ENCODE results near the gene FOXE3.

DNA sequence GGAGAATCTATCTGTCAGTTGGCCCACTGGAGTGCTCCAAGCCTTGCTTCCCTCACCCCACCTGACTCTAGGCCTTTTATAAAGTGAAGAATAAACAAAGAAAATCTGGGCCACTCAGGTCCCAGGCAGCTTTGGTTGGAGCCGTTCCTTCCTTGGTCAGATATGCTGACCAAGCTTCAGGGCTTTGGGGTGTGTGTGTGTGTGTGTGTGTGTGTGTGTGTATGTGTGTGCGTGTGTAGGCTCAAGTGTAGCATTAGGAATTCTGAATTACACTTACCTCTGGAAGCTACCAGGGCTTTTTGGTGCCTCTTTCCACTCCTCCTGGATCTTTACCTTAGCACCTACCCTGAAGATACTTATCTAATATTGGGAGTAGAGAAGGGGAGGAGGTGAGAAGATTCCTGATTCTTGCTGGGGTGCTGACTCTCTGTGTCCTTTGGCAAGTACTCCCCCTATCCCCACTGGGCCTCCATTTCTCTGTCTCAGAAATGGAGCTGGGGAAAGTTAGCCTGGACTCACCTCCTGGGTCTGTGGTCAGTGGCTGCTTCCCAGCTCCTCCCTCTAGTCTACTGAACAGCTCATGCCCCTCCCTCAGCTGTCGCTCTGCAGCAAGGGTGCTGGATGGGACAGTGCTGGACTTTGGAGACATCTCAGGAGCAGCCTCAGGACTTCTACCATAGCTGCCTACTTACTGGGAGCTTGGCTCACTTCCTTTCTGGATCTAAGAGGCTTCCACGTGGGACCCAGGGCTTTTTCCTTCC is 32.6 kb downstream of the FOXE3 start:
- TF ChIP-seq, protein P1, sequence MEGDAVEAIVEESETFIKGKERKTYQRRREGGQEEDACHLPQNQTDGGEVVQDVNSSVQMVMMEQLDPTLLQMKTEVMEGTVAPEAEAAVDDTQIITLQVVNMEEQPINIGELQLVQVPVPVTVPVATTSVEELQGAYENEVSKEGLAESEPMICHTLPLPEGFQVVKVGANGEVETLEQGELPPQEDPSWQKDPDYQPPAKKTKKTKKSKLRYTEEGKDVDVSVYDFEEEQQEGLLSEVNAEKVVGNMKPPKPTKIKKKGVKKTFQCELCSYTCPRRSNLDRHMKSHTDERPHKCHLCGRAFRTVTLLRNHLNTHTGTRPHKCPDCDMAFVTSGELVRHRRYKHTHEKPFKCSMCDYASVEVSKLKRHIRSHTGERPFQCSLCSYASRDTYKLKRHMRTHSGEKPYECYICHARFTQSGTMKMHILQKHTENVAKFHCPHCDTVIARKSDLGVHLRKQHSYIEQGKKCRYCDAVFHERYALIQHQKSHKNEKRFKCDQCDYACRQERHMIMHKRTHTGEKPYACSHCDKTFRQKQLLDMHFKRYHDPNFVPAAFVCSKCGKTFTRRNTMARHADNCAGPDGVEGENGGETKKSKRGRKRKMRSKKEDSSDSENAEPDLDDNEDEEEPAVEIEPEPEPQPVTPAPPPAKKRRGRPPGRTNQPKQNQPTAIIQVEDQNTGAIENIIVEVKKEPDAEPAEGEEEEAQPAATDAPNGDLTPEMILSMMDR (conservative IDR thresholded peaks at IDR 0.05): no peak
- TF ChIP-seq EZH2 (IDR thresholded peaks at IDR 0.05; ENCODE audit: low read depth): no peak

Data from PC-9 (cell line).